Spleen (tissue), 7 donors: ENCODE measurements around the gene FES.

Experiments used
- POLR2A ChIP-seq, 3 donors: fragments of 450-650 bp; IDR thresholded peaks; one replicate each; pipeline ENCODE4 v1.5.1; 2017; ENCODE audit warnings: antibody characterized with exemption in 3 of 3, mild to moderate bottlenecking in 1 of 3
- POLR2AphosphoS5 ChIP-seq, 3 donors: sonication (generic); formaldehyde crosslinking; IDR thresholded peaks; one replicate each; pipeline ENCODE4 v1.5.1; 2017; ENCODE audit warnings: antibody characterized with exemption in 3 of 3
- TF ChIP-seq, protein P1 (sequence below), 11 experiments: fragments of 200-600 bp in 7 of 11; fragments of 450-650 bp in 4 of 11; sonication (generic) in 4 of 11; IDR thresholded peaks in 8 of 11; conservative IDR thresholded peaks in 3 of 11; 1 replicate in 7 of 11; 2 replicates in 4 of 11; pipeline versions ENCODE4 v1.4.0 to v1.8.0; 2016 to 2021; ENCODE audit warnings: antibody characterized with exemption in 11 of 11, inconsistent platforms in 4 of 11, mild to moderate bottlenecking in 1 of 11
- donor health status: DM: no; HTN: no; CAD: no; lungs with moderate emphysema.
- donor health status: DM: no; HTN: no; CAD: no.
- donor health status: DM: no; HTN: no; CAD: no.

DNA sequence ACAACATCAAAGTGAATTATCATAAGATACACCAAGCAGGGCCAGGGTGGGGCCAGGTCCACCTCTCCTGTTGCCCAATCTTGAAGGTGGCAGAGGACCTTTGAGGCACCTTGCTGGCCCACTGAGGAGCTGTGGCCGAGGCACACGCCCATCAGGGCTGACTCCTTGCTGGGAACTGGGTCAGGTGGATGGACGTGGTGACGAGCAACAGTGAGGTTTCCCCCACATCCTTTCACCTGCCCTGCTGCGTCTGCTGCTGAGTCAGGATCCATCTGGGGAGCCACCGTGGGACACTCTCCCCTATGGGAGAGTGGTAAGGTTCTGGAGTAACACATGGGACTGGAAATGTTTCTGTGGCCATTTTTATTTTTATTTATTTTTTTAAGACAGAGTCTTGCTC is 33.2 kb upstream of the FES start:
- TF ChIP-seq, protein P1, sequence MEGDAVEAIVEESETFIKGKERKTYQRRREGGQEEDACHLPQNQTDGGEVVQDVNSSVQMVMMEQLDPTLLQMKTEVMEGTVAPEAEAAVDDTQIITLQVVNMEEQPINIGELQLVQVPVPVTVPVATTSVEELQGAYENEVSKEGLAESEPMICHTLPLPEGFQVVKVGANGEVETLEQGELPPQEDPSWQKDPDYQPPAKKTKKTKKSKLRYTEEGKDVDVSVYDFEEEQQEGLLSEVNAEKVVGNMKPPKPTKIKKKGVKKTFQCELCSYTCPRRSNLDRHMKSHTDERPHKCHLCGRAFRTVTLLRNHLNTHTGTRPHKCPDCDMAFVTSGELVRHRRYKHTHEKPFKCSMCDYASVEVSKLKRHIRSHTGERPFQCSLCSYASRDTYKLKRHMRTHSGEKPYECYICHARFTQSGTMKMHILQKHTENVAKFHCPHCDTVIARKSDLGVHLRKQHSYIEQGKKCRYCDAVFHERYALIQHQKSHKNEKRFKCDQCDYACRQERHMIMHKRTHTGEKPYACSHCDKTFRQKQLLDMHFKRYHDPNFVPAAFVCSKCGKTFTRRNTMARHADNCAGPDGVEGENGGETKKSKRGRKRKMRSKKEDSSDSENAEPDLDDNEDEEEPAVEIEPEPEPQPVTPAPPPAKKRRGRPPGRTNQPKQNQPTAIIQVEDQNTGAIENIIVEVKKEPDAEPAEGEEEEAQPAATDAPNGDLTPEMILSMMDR (IDR thresholded peaks at IDR 0.05 in 8 of 11, conservative IDR thresholded peaks at IDR 0.05 in 3 of 11): no peak
- no peak for TF ChIP-seq POLR2A (IDR thresholded peaks at IDR 0.05)
- no peak for TF ChIP-seq POLR2AphosphoS5 (IDR thresholded peaks at IDR 0.05)
